HG03045 (cell line): ENCODE measurements around the gene EXOC4.
"Not testable (repeated sequence)": the region's sequence is repeated elsewhere in the genome, so short reads cannot be mapped to it uniquely, and the experiment has no call there.

Source experiments
- ATAC-seq: cut with Tn5 transposase; IDR thresholded peaks from one replicate; pipeline ENCODE4 v1.9.1; 2021; ENCODE audit warnings: mild to moderate bottlenecking, moderate library complexity; ENCODE audit not compliant: unreplicated experiment

The EXOC4 gene

GRCh38 chr7:134046594-134047128 is 793.8 kb downstream of the EXOC4 start:
- no peak for ATAC-seq

DNA sequence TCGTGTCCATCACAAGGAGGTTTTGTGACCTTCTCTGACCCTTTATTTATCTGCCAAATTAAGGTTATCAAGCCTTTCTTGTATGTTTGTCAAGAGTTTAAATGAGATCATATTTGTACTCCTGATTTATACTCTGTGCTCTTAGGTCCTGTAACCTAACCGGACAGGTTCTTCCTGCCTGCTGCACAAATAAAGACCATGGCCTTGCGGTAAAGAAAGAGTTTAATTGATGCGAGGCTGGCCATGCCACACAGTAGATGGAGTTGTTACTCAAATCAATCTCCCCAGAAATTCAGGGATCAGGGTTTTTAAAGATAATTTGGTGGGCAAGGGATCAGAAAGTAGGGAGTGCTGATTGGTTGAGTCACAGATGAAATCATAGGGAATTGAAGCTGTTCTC is 794.8 kb downstream of the EXOC4 start:
- ATAC-seq: no peak

- no peak for ATAC-seq
Measured at GRCh38 chr7:134048166-134048565, 795.3 kb downstream of the EXOC4 start.

- no peak for ATAC-seq
Measured at GRCh38 chr7:134051020-134051419, 798.1 kb downstream of the EXOC4 start.

GRCh38 chr7:134056816-134057215 is 803.9 kb downstream of the EXOC4 start:
- no peak for ATAC-seq

DNA sequence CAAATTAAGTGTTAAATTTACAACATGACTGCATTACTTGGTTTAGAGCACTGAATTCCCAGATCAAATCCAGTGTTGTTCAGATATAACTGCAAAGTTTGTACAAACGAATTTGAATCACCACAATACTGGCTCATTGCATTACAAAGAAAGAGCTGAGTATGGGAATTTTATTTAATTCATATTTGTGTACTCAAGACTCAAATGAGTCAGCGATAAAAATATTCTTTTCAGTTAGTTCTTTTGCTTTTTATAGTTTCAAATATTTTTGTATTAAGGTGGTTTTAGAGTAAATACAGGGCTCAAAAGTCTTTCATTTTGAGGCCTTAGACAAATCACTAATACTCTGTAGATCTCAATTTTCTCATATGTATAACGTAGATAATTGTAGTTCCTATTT is 805.6 kb downstream of the EXOC4 start:
- no peak for ATAC-seq

GRCh38 chr7:134058980-134059379 is 806.1 kb downstream of the EXOC4 start:
- ATAC-seq: no peak

DNA sequence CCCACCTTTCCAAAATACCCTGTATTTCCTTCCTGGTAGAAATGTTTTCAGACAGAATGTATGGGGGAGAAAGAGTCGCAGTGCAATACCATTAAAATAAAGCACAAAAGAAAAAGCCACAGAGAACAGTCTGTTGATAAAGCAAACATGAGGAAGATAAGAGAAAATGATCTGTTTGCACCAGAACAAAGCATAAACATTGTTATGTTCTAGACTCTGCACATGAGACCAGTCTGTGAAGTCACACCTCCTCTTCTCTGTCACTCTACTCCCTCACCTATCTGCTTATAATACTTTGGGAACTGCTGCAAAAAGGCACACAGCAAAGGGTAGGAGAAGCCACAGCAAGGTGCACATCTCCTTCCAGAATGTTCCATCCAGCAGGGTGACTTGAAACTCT is 807.0 kb downstream of the EXOC4 start:
- ATAC-seq: no peak

GRCh38 chr7:134060874-134061273 is 808.0 kb downstream of the EXOC4 start:
- ATAC-seq: no peak

GRCh38 chr7:134062460-134062859 is 809.6 kb downstream of the EXOC4 start:
- no peak for ATAC-seq

DNA sequence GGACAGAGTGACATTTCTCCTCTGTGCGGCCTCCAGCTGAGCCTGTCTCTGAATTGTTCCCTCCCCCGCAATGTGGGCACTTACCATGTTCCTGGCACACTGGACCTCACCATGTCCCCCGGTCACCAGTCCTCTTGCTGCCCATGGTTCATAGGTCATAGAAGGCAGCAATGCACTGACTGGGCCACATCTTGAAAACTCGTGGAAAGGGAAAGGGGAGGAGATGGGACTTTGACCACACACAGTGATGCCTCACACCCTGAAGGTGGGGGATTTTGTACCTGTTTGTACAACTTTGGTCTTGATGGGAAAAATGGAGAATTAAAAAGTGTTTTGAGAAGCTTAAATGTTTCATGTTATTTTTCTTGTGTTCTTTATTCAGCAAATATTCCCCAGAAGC is 812.5 kb downstream of the EXOC4 start:
- ATAC-seq: no peak

GRCh38 chr7:134067164-134067563 is 814.3 kb downstream of the EXOC4 start:
- ATAC-seq: no peak

DNA sequence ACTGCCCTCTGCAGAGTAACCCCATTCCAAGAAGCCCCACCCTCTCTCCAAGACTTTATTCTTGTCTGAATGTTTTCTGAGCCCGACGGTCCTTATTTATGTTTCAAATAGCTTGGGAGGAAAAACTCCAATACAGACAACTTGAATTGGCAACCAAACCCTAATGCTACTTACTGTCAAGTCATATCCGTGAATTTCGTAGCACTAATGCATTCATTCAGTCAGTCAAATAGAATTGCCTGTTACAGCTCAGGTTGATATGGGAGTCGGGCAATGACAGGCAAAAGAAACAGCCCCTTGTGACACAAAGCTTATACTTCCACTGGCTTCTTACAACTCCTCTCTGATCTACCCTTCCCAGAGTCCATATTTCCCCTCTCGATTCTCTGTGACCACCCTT is 815.8 kb downstream of the EXOC4 start:
- no peak for ATAC-seq

DNA sequence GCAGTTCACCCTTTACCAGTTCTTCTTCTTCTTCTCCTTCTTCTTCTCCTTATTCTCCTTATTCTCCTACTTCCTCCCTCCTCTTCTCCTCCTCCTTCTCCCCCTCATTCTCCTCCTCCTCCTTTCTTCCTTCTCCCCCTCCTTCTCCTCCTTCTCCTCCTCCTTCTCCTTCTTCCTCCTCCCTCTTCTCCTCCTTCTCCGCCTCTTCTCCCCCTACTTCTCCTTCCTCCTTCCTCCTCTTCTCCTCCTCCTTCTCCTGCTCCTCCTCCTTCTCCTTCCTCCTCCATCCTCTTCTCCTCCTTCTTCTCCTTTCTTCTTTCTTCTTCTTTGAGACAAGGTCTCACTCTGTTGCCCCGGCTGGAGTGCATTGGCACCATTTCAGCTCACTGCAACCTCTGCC is 816.3 kb downstream of the EXOC4 start:
- no peak for ATAC-seq

GRCh38 chr7:134070673-134071072 is 817.8 kb downstream of the EXOC4 start:
- no peak for ATAC-seq

- peak; percentile 89 for ATAC-seq
Measured at GRCh38 chr7:134071355-134072331, 818.8 kb downstream of the EXOC4 start.

DNA sequence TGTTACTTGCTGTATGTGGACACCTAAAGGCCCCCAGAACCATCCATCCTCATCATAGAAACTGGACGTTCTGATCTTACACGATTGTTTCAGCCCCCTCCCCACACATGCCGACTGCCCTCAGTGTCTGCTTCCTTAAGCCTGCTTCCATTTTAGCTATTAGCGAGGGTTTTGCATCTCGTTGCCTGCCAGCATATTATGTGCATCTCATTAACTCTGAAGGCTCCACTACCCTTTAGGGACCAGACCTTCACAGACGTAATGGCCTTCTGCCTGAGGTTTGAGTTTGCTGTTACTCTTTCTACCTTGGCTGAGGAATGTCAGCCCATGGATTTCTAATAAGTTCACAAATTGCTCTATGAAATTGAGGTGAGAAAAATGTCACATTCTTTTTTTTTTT is 820.4 kb downstream of the EXOC4 start:
- no peak for ATAC-seq

- no peak for ATAC-seq
Measured at GRCh38 chr7:134075799-134076198, 822.9 kb downstream of the EXOC4 start.

DNA sequence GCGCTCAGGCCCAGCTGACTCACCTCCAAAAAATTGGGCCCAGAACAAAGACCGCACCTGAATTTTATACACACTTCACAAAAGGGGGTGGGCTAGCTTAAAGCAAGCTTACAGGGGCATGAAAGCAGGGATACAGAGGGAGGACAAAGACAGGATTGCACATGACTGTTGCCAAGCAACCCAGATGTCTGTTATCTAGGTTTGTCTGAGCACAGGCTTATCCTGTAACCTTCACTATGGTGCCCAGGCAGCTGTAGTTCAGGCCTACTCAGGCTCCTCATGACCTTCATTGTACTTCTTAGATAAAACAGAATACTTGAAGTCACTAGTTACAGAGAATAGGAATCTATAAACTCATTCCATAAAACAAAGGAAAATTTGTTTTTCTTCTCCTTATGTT is 824.7 kb downstream of the EXOC4 start:
- ATAC-seq: not testable (repeated sequence)

GRCh38 chr7:134078991-134079390 is 826.1 kb downstream of the EXOC4 start:
- no peak for ATAC-seq

DNA sequence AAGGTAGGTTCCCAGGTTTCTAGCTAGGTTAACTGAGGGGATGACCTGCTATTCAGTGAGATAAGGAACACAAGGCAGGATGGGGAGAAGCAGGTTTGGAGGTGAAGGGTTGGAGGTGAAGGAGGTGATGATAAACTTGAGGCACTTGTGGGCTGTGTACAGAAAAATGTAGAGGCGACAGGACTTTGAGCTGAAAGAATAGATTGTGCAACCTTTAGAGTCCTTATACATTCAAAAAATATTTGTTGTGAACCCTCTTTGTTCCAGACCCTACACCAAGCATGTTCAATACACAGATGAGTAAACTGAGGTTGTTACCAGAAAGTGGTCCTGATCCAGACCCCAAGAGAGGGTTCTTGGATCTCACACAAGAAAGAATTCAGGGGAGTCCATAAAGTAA is 828.8 kb downstream of the EXOC4 start:
- no peak for ATAC-seq

DNA sequence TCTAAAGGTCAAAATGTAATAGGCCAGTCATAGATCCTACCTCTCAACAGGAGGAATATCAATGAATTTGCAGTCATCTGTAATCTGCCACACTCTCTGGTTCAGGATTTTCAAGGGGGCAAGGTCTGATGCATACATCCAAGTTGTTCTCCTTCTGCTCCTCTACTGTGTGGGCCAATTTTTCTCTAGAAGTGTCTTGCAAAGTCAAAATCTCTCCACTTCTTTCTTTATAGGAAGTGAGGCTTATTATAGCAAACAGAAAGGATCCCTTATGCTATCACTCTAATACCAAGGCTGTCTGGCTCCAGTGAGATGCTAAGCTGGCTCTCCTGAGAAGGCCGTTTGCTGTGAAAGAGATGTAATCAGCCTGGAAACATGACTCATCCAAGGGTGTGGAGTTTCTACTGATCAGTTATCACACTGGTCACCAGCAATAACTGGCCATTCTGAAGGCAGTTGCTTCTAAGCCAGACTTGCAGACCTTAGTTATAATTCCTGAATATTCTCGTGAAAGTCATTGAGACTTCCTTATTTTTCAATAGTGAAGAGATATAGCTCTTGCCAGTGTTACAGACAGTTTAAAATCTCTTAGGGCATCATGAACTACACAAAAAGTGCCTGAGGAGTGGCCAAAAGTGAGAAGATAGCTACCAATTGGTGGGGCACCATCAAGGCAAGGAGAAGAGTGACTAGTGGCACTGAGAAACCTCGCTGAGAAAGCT is 831.0 kb downstream of the EXOC4 start:
- no peak for ATAC-seq
